ENCODE results near the gene BRSK1.

Gene BRSK1

DNA sequence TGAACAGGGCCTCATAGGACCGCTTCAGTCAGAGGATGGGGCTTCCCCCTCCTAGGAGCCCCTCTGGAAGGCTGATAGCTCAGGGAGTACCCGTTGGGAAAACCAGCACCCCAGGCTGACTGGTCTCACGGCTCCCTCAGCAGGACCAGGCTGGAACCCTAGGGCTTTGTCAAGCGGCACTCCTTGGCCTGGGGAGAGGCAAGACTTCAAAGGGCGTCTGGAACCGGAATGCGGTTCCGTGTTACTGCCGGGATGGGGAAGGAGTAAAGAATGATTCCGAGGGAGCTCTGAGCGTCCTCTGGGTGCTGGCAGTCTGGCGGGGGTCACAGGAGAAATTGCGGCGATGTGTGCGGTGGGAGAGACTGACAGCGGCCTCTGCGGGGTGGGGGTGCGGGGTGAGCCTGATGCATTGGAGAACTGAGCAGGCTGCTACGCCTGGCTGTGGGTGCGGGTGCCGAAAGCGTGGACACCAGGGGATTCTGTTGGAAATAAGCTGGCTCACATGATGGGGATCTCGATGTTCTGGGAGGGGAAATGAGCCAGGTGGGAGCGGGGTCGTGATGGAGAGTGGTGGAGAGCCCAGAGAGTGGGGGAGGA is 68.8 kb downstream of the BRSK1 start:
- peaks cover 4% of the 10 kb centered on the region for H3K36me3 Mint-ChIP-seq (ENCODE audit: low read depth)
- peak overlapping the region; percentile 54 for H3K4me3 Mint-ChIP-seq
- H3K27me3 Mint-ChIP-seq, result peaks cover 64% of the 10 kb centered on the region
- H3K9me3 Mint-ChIP-seq, result no peaks in the 10 kb centered on the region
- DNase-seq, result no peak
- no peak overlapping the region for H3K27ac Mint-ChIP-seq
- H3K4me1 Mint-ChIP-seq (ENCODE audit: low read depth), result peaks cover 14% of the 10 kb centered on the region

DNA sequence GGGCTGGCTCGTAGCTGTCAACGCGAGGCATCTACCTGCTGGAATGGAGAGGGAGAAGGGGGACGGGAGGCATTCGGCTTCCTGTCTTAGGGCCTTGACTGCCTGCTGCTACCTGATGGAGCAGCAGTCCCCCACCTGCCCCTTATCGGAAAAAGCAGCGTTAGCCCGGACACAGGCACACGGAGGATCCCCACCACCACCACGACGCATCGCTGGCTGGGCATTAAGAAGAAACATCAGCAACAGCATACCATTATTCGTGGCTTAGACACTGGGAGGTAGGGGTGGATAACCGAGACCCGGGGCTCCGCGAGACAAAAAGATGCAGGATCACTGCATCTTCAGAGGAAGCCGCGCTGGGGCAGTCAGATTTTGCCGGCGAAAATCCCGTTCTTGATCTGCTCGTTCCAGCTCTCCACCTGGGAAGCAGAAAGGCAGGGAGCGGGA is 69.6 kb downstream of the BRSK1 start:
- no peaks in the 10 kb centered on the region for H3K9me3 Mint-ChIP-seq

DNA sequence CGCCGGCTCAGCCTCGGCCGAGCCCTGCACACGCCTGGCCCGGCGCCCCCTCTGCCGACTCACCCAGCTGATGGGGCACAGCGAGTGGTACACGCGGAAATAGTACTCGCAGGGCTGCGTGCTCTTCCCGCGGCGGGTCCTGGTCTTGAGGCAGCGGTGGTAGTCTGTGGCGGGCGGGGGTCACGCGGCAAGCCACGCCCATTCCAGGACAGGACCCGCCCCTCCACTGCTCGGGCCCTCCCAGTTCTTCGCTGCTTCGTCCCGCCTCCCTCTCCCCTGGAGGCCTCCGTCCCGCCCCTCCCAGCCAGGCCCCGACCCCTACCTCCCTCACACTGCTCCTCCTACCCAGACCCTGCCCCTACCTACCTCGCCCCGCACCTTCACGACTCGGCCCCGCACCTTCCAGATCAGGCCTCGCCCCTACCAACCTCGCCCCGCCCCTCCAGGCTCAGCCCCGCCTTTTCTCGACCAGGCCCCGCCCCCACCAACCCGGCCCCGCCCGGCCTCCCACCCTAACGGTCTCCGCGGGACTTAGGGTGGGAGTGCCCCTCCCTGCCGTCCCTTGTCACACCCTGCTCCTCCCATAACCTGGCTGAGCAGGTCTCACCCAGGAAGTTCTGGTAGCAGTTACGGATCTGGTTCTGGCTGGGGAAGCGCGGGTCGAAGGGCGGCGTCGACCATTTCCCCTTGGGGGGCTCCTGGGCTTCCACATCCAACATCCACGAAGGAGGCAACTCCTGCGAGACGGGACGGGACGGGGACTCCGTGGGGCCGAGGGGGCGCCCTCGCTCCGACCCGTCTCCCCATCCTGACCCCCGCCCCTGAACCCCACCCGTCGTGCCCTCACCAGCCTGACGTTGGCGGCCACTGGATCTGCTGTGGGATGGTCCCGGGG is 70.3 kb downstream of the BRSK1 start:
- DNase-seq, result peak; percentile 70
- Mint-ChIP-seq H3K4me3 (peak overlapping the region; percentile 54), H3K27me3 (peaks cover 64% of the 10 kb centered on the region), H3K36me3 (ENCODE audit: low read depth) (no peaks in the 10 kb centered on the region), H3K9me3 (no peaks in the 10 kb centered on the region), H3K27ac (no peak overlapping the region), H3K4me1 (ENCODE audit: low read depth) (peaks cover 14% of the 10 kb centered on the region)

More for the DNA sequence above, 69.6 kb downstream of the BRSK1 start:
- H3K4me1 Mint-ChIP-seq (ENCODE audit: low read depth), result peaks cover 14% of the 10 kb centered on the region
- H3K27me3 Mint-ChIP-seq, result peaks cover 64% of the 10 kb centered on the region
- H3K27ac Mint-ChIP-seq, result no peak overlapping the region
- peak overlapping the region; percentile 54 for H3K4me3 Mint-ChIP-seq
- no peaks in the 10 kb centered on the region for H3K36me3 Mint-ChIP-seq (ENCODE audit: low read depth)
- no peak for DNase-seq

DNA sequence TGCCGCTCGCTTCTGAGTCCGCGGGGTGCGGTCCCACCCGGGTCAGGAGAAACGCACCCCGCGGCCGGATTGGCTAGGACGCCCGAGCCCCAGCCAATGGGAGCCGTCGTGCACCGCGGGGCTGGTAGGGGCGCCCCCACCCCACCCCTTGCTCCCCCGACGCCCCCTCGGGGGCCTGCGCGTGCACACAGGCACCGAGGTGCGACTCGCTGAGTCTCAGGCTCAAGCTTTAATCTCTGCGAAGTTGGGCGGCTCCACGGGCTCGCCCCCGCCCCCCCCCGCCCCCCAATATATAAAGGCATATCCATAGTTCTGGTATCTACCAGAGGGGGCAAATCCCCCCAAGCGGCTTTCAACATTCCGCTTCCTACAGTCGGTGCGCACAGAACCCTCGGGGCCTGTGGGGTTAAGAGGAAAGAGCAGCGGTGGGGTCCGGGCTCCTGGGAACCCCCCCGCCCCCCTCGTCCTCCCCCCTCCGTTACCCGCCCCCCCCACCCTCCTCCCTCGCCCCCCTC is 71.0 kb downstream of the BRSK1 start, which contains the start of gene COX6B2:
Gene COX6B2, minus strand, starts transcription at position 22 of the 515 bp plus-strand sequence. CDS start 198 bp downstream, outside the sequence.
- no peaks in the 10 kb centered on the region for H3K9me3 Mint-ChIP-seq
- peak within 1 kb of the TSS; percentile 54 for H3K4me3 Mint-ChIP-seq
- peaks cover 14% of the 10 kb centered on the region for H3K4me1 Mint-ChIP-seq (ENCODE audit: low read depth)
- no peak for DNase-seq
- H3K27me3 Mint-ChIP-seq, result peaks cover 64% of the 10 kb centered on the region
- no peak within 1 kb of the TSS for H3K27ac Mint-ChIP-seq
- no peaks in the 10 kb centered on the region for H3K36me3 Mint-ChIP-seq (ENCODE audit: low read depth)

DNA sequence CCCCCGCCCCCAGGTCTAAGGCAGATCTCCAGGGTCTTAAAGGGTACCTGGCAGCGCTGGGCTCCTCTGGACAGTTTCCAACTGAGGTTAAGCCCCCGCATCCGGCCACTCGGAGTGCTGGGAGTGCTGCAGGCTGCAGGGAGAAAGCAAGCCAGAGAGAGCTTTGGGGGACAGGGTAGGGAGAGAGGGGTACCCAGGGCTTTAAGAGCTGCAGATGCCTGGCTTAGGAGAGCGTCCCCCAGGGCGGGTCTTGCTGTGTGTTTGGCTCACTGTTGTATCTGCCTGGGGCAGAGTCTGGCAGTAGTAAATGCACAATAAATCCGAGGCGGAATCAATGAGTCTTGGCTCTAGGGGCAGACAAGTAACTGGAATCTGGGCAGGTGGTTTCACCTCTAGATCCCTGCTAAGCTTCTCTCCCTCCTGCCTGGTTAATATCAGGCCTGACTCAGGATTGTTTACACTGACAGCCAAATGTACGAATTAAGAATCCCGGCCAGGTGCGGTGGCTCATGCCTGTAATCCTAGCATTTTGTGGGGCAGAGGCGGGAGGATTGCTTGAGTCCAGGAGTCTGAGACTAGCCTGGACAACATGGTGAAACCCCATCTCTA is 71.5 kb downstream of the BRSK1 start:
- no peaks in the 10 kb centered on the region for H3K36me3 Mint-ChIP-seq (ENCODE audit: low read depth)
- H3K4me3 Mint-ChIP-seq, result no peak overlapping the region
- peaks cover 14% of the 10 kb centered on the region for H3K4me1 Mint-ChIP-seq (ENCODE audit: low read depth)
- DNase-seq, result no peak
- H3K27me3 Mint-ChIP-seq, result peaks cover 64% of the 10 kb centered on the region
- H3K9me3 Mint-ChIP-seq, result no peaks in the 10 kb centered on the region
- H3K27ac Mint-ChIP-seq, result no peak overlapping the region

DNA sequence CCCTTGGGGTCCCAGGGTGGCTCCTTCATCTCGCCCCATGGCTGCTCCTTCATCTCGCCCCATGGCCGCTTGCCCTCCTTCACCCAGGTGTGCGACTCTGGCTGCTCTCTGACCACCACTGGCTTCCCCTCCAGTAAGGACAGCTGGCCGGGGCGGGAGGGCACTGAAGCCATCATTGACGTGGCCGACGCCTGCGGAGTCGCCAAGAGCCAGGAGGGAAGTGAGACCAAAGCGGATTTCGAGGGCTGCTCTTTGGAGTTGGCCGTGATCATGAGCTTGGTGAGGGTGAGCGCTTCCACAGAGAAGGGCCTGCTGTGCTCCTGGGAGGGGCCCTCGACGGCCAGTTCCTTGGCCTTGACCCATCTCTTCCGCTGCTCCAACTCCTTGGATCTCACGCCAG is 74.7 kb downstream of the BRSK1 start:
- no peak overlapping the region for H3K4me3 Mint-ChIP-seq
- no peak overlapping the region for H3K27ac Mint-ChIP-seq
- peaks cover 33% of the 10 kb centered on the region for H3K27me3 Mint-ChIP-seq
- no peaks in the 10 kb centered on the region for H3K36me3 Mint-ChIP-seq (ENCODE audit: low read depth)
- H3K4me1 Mint-ChIP-seq (ENCODE audit: low read depth), result peaks cover 4% of the 10 kb centered on the region
- no peak for DNase-seq
- H3K9me3 Mint-ChIP-seq, result no peaks in the 10 kb centered on the region

DNA sequence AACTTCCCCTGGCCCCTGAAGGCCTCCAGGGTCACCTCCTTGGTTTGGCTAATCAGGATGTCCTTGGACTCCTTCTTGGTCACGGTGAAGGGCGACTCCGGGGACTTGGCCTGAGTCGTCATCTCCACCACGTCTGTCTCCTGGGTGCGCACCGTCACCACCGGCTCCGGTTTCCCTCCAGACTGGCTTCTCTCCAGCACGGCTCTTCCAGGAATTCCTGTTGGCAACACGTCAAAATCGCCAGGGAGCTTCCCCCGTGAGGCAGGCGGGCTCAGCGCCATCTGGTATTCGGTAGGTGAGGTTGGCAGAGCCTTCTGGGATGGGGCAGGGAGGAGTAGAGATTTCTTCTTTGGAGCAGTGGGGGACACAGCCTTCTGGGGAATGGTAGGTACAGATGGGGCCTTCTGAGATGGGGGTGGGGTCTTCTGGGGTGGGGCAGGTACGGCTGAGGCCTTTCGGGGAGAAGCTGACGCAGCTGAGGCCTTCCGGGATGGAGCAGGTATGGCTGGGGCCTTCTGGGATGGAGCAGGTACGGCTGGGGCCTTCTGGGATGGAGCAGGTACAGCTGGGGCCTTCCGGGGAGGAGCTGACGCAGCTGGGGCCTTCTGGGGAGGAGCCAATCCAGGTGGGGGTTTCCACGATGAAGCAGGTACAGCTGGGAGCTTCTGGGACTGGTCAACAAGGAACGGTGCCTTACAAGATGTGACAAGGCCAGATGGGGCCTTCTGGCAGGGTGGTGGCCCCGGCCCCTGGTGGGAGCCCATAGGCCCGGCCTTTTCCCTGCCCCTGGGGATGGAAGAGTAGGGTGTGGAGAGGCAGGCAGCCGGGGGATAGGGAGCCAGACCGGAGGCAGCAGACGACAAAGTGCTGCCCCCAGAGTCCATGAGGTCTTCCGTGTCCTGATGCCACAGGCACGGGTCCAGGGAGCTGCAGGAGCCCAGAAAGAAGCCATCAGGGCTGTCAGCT is 75.4 kb downstream of the BRSK1 start:
- no peak overlapping the region for H3K27ac Mint-ChIP-seq
- no peaks in the 10 kb centered on the region for H3K36me3 Mint-ChIP-seq (ENCODE audit: low read depth)
- no peaks in the 10 kb centered on the region for H3K9me3 Mint-ChIP-seq
- peaks cover 26% of the 10 kb centered on the region for H3K27me3 Mint-ChIP-seq
- no peak overlapping the region for H3K4me3 Mint-ChIP-seq
- no peak for DNase-seq
- no peaks in the 10 kb centered on the region for H3K4me1 Mint-ChIP-seq (ENCODE audit: low read depth)

DNA sequence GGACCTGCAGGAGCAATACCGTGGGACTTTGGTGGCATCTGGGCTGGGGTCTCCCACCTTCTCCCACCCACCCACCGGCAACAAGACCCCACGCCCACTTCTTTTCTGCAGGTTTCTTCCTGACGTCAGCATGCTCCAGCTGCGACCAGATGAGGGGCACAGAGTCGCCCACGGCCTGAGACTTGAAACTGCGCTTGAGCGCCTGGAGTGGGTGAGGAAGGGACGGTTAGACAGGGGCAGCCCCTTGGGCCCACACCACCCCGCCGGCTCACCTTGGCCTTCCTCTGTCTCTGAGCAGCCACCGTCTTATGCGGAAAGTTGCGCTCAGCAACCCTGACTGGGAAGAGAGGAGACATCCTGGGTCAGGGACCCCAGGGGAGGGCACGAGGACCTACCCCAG is 77.1 kb downstream of the BRSK1 start:
- Mint-ChIP-seq H3K9me3 (no peaks in the 10 kb centered on the region), H3K4me3 (no peak overlapping the region), H3K36me3 (ENCODE audit: low read depth) (no peaks in the 10 kb centered on the region), H3K27ac (no peak overlapping the region), H3K4me1 (ENCODE audit: low read depth) (no peaks in the 10 kb centered on the region), H3K27me3 (peaks cover 16% of the 10 kb centered on the region)
- DNase-seq, result no peak
